ENCODE results near the gene SCN4B. TPM values are rescaled to one million over a fixed set of nuclear protein-coding genes. Genes with fewer than 3 reads are reported as not detected.

Gene SCN4B
- total RNA-seq, 1 donor, result under 0.01 TPM

DNA sequence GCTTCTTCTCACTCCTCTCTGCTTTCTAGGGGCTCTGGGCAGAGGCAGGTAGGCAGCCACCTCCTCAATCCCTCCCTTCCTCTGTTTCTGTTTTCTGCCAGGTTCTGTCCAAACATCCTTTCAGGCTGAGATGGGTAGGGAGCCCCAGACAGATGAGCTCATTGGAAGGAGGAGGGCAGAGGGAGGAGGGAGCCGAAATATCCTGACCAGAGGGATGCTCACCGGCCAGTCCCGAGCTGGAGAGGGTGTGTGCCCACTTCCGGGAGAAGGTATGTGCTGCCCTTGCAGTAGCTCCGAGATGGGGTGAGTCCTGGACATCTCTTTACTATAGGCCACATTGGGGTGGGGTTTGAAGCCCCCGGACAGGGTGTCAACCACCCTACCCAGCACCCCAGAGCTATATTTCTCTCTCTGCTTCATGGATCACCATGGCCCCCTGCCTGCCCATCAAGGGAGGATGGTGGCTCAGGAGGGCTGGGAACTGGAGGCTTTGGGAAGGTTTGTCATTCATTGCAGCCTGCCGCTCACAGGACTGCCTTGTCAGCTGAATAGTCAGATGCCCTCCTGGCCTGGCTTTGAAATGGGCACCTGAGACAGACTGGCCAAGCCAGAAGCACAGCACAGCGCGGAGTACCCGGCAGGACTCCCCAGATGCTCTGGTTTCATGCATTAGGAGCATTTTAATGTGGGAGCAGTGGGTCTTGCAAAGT lies 4.7 kb upstream of the SCN4B start:
- no peak overlapping the region for H3K4me3 ChIP-seq (ENCODE audit: low read depth, low read length)
- TF ChIP-seq, protein P1, sequence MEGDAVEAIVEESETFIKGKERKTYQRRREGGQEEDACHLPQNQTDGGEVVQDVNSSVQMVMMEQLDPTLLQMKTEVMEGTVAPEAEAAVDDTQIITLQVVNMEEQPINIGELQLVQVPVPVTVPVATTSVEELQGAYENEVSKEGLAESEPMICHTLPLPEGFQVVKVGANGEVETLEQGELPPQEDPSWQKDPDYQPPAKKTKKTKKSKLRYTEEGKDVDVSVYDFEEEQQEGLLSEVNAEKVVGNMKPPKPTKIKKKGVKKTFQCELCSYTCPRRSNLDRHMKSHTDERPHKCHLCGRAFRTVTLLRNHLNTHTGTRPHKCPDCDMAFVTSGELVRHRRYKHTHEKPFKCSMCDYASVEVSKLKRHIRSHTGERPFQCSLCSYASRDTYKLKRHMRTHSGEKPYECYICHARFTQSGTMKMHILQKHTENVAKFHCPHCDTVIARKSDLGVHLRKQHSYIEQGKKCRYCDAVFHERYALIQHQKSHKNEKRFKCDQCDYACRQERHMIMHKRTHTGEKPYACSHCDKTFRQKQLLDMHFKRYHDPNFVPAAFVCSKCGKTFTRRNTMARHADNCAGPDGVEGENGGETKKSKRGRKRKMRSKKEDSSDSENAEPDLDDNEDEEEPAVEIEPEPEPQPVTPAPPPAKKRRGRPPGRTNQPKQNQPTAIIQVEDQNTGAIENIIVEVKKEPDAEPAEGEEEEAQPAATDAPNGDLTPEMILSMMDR (IDR thresholded peaks at IDR 0.05; ENCODE audit: insufficient read depth, low read length), result no peak
- DNase-seq (ENCODE audit: low read depth), result no peak

DNA sequence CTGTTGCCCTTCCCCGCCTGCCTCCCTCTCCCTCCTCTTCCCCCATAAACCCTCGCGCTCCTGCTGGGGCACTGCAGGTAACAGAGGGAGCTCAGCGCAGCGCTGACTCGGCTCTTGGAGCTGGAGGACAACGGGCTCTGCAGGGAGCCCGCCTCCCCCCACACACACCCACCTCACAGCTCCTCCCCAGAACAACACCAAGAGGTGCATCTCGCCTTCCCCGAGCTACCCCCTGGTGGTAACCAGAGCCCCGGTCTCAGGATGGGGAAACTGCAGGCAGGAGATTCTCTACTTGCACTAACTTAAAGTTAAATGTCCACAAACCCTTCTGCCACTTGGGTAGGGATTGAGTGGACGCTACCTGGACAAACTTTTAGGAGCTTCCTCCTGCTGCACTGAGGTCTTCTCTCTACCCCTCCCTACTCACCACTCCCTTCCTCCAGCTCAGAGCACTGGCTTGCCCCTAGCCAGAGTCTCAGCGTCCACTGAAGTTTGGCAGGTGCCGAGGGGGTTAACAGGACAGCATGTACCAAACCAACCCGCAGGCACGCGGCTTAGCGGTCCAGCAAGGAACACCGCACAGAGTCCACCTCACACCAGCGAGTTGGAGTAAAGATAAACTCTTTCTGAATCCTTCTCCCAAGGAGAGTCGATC lies 4.0 kb upstream of the SCN4B start:
- H3K4me3 ChIP-seq (ENCODE audit: low read depth, low read length), result no peak overlapping the region
- no peak for DNase-seq (ENCODE audit: low read depth)
- TF ChIP-seq, protein P1 (IDR thresholded peaks at IDR 0.05; ENCODE audit: insufficient read depth, low read length), result no peak

DNA sequence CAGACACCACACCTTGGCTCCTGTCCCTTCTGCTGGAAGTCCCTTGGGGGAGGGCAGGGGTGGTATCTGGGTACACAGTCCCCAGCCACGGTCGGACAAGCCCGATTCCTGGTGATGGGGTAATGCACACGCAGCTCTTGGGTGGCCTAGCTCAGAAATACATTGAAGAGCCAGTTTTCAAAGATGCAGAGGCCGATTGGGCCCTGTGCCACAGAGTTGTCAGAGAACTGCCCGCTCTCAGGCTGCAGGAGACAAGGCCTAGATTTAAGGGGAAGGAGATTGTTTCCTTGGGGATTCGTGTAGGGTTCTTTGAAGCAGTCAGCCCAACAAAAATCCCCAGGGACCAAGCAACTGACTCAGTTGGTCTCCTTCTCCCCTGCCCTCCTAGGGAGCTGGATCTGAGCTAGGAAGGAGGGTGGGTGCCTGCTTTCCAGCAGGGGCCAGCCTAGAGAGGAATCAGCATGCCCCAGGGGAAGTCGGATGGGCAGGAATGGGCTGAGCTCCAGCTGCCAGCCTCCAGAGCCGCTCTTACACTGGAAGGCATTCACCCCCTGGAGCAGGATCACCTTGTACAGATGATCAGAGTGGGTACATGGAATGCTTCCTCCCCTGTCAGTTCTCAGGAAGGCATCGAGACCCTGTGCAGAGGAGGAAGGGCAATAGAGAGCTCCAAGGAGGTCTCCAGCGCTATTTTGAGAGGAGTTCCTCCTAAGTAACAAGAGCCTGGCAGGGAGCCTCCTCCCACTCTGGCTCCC lies 3.3 kb upstream of the SCN4B start:
- TF ChIP-seq, protein P1 (IDR thresholded peaks at IDR 0.05; ENCODE audit: insufficient read depth, low read length), result no peak
- no peak for DNase-seq (ENCODE audit: low read depth)
- H3K4me3 ChIP-seq (ENCODE audit: low read depth, low read length), result no peak overlapping the region

DNA sequence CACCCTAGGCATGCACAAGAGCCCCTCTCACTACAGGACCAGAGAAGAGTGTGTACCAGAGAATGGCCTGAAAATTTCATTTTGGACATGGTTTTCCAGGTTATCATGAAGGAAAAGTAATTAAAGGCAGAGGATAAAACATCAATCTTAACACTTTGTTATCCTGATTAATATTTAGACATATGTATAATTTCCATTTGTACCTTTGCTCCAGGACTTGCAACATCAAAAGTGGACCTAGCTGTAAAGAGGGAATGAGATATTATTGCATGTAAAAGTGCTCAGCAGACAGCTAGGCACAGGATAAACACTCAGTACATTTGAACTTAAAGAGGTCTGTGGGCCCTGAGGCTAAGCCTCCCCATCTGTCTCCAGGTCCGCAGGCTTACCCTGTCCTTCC lies 2.0 kb upstream of the SCN4B start:
- TF ChIP-seq, protein P1 (IDR thresholded peaks at IDR 0.05; ENCODE audit: insufficient read depth, low read length), result no peak
- no peak overlapping the region for H3K4me3 ChIP-seq (ENCODE audit: low read depth, low read length)
- DNase-seq (ENCODE audit: low read depth), result no peak

DNA sequence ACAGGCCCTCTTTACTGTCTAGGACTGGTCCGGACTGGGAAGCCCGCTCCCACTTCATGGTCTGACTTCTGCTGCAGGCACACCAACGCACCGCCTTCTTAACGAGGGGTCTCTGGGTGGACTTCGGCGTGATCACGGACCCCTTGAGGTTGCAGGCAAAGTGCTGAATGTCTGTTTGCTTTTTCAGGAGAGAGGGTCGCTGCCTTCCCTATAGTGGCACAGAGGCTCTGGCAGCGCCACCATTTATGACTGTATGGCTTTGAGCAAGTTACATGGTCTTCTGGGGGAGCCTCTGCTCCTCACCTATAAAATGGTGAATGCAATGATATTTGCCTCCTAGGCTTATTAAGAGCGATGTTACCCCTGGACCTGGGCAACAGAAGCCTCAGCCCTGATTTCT lies 1.4 kb upstream of the SCN4B start:
- no peak overlapping the region for H3K4me3 ChIP-seq (ENCODE audit: low read depth, low read length)
- TF ChIP-seq, protein P1 (IDR thresholded peaks at IDR 0.05; ENCODE audit: insufficient read depth, low read length), result no peak
- no peak for DNase-seq (ENCODE audit: low read depth)

DNA sequence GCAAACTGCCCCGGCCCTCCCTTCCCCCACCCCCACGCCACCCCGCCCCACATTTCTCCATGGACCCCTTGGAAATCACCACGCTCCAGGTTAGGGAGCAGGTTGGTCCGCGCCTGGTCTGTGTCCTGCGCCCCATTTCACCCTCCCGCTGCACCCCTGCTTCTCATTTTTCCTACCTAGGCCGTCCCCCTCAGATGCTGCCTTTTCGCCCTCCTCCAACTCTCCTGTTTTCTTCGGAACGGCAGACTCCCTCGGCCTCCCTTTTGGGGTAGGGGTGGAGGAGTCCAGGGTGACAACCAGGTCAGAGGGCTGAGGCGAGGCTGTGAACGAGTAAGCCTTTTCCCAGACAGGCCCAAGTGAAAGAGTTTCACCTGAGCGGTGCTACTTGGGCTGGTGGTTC lies 893 bp upstream of the SCN4B start:
- TF ChIP-seq, protein P1 (IDR thresholded peaks at IDR 0.05; ENCODE audit: insufficient read depth, low read length), result no peak
- no peak overlapping the region for H3K4me3 ChIP-seq (ENCODE audit: low read depth, low read length)
- DNase-seq (ENCODE audit: low read depth), result no peak

Data from fibroblast of the aortic adventitia (primary cell).